ENCODE results near the gene RNASE9.

- TF ChIP-seq ZNF274 (IDR thresholded peaks at IDR 0.05; ENCODE audit: low read depth, low read length) (no peak), SUZ12 (IDR thresholded peaks at IDR 0.05; ENCODE audit: extremely low read depth, insufficient read depth, insufficient read length) (no peak)
These were observed 48.5 kb downstream of the RNASE9 start for GRCh38 chr14:20512177-20512905.
